Stimulated activated CD4-positive, alpha-beta T cell treated with anti-CD3 and anti-CD28 coated beads, Interleukin-2, amount 100 ng/mL, for 48 hours (primary cell): ENCODE measurements around the gene PDPR.
"Not testable (repeated sequence)": the region's sequence is repeated elsewhere in the genome, so short reads cannot be mapped to it uniquely, and the experiment has no call there.

ENCODE experiments used
- DNase-seq, 2 donors: peaks; one replicate each; pipeline ENCODE4 v3.0.0-alpha.2; 2020

Gene PDPR

GRCh38 chr16:70135796-70136195 is 21.7 kb downstream of the PDPR start:
- DNase-seq: not testable (repeated sequence)

GRCh38 chr16:70136595-70136994 is 22.5 kb downstream of the PDPR start:
- not testable (repeated sequence) for DNase-seq

- DNase-seq: not testable (repeated sequence)
These were observed 28.6 kb downstream of the PDPR start for GRCh38 chr16:70142739-70143138.

- DNase-seq: not testable (repeated sequence)
These were observed 29.2 kb downstream of the PDPR start for GRCh38 chr16:70143231-70143895.

- not testable (repeated sequence) for DNase-seq
These were observed 33.7 kb downstream of the PDPR start for GRCh38 chr16:70147853-70148252.

GRCh38 chr16:70148453-70148852 is 34.3 kb downstream of the PDPR start:
- not testable (repeated sequence) for DNase-seq

- DNase-seq: not testable (repeated sequence)
These were observed 35.2 kb downstream of the PDPR start for GRCh38 chr16:70149296-70149695.

- DNase-seq: no peak
These were observed 37.3 kb downstream of the PDPR start for GRCh38 chr16:70151391-70151790.

- DNase-seq: no peak
These were observed 37.9 kb downstream of the PDPR start for GRCh38 chr16:70151941-70152509.

GRCh38 chr16:70152578-70153302 is 38.6 kb downstream of the PDPR start:
- DNase-seq: no peak

GRCh38 chr16:70154736-70155135 is 40.6 kb downstream of the PDPR start:
- DNase-seq: not testable (repeated sequence)

- DNase-seq: no peak
These were observed 42.3 kb downstream of the PDPR start for GRCh38 chr16:70156207-70156978.

GRCh38 chr16:70157105-70157476 is 43.0 kb downstream of the PDPR start:
- DNase-seq: no peak

GRCh38 chr16:70157477-70158260 is 43.5 kb downstream of the PDPR start:
- no peak for DNase-seq

- DNase-seq: no peak
These were observed 44.3 kb downstream of the PDPR start for GRCh38 chr16:70158261-70158939.

- DNase-seq: no peak
These were observed 45.5 kb downstream of the PDPR start for GRCh38 chr16:70159355-70160348.

GRCh38 chr16:70160388-70160787 is 46.3 kb downstream of the PDPR start:
- no peak for DNase-seq

- DNase-seq: no peak
These were observed 46.7 kb downstream of the PDPR start for GRCh38 chr16:70160821-70161220.

- no peak for DNase-seq
These were observed 47.2 kb downstream of the PDPR start for GRCh38 chr16:70161350-70161749.

- DNase-seq: no peak
These were observed 47.9 kb downstream of the PDPR start for GRCh38 chr16:70162041-70162451.

- no peak for DNase-seq
These were observed 49.5 kb downstream of the PDPR start for GRCh38 chr16:70163596-70163995.
